ENCODE measurements around the gene SREBF2. TPM values are rescaled to one million over a fixed set of nuclear protein-coding genes. Genes with fewer than 3 reads are reported as not detected.

The SREBF2 gene
- total and polyA plus RNA-seq, 2 experiments from 2014 or later = 238 to 273 TPM

- H3K27ac ChIP-seq = peak overlapping the region; percentile 86
- no peak for DNase-seq (ENCODE audit: low read depth in 1 of 2, low spot score in 1 of 2)
Observed at GRCh38 chr22:41844513-41844912, 11.6 kb downstream of the SREBF2 start.

GRCh38 chr22:41845380-41846267 lies 12.7 kb downstream of the SREBF2 start:
- Histone ChIP-seq H3K4me3 (no peak overlapping the region), H3K36me3 (no peaks in the 10 kb centered on the region), H3K9me3 (ENCODE audit: low read depth) (no peaks in the 10 kb centered on the region), H3K27ac (peak overlapping the region; percentile 86), H3K27me3 (no peaks in the 10 kb centered on the region), H3K4me1 (ENCODE audit: low read depth) (peaks cover 43% of the 10 kb centered on the region)
- no peak for DNase-seq (ENCODE audit: low read depth in 1 of 2, low spot score in 1 of 2)
- no peak for TF ChIP-seq CTCF (IDR thresholded peaks at IDR 0.05; ENCODE audit: low read depth, low read length)

More at GRCh38 chr22:41844513-41844912, 11.6 kb downstream of the SREBF2 start:
- no peaks in the 10 kb centered on the region for H3K36me3 ChIP-seq
- no peaks in the 10 kb centered on the region for H3K27me3 ChIP-seq
- no peak overlapping the region for H3K4me3 ChIP-seq
- peaks cover 48% of the 10 kb centered on the region for H3K4me1 ChIP-seq (ENCODE audit: low read depth)
- no peak for TF ChIP-seq CTCF (IDR thresholded peaks at IDR 0.05; ENCODE audit: low read depth, low read length)
- no peaks in the 10 kb centered on the region for H3K9me3 ChIP-seq (ENCODE audit: low read depth)

GRCh38 chr22:41846268-41846987 lies 13.5 kb downstream of the SREBF2 start:
- no peak for DNase-seq (ENCODE audit: low read depth in 1 of 2, low spot score in 1 of 2)
- H3K9me3 ChIP-seq (ENCODE audit: low read depth) = no peaks in the 10 kb centered on the region
- peak overlapping the region; percentile 86 for H3K27ac ChIP-seq
- no peaks in the 10 kb centered on the region for H3K27me3 ChIP-seq
- no peak overlapping the region for H3K4me3 ChIP-seq
- no peaks in the 10 kb centered on the region for H3K36me3 ChIP-seq
- peaks cover 39% of the 10 kb centered on the region for H3K4me1 ChIP-seq (ENCODE audit: low read depth)
- no peak for TF ChIP-seq CTCF (IDR thresholded peaks at IDR 0.05; ENCODE audit: low read depth, low read length)

- no peaks in the 10 kb centered on the region for H3K9me3 ChIP-seq (ENCODE audit: low read depth)
- peaks cover 36% of the 10 kb centered on the region for H3K4me1 ChIP-seq (ENCODE audit: low read depth)
- no peaks in the 10 kb centered on the region for H3K27me3 ChIP-seq
- no peak for DNase-seq (ENCODE audit: low read depth in 1 of 2, low spot score in 1 of 2)
- no peak for TF ChIP-seq CTCF (IDR thresholded peaks at IDR 0.05; ENCODE audit: low read depth, low read length)
- no peak overlapping the region for H3K4me3 ChIP-seq
- H3K27ac ChIP-seq = peak overlapping the region; percentile 86
- H3K36me3 ChIP-seq = no peaks in the 10 kb centered on the region
Observed at GRCh38 chr22:41847300-41847699, 14.4 kb downstream of the SREBF2 start.

GRCh38 chr22:41848468-41848867 lies 15.6 kb downstream of the SREBF2 start:
- Histone ChIP-seq H3K4me1 (ENCODE audit: low read depth) (peaks cover 36% of the 10 kb centered on the region), H3K9me3 (ENCODE audit: low read depth) (no peaks in the 10 kb centered on the region), H3K36me3 (no peaks in the 10 kb centered on the region), H3K27me3 (no peaks in the 10 kb centered on the region), H3K27ac (no peak overlapping the region), H3K4me3 (no peak overlapping the region)
- no peak for TF ChIP-seq CTCF (IDR thresholded peaks at IDR 0.05; ENCODE audit: low read depth, low read length)
- no peak for DNase-seq (ENCODE audit: low read depth in 1 of 2, low spot score in 1 of 2)

All from cardiac muscle cell (in vitro differentiated cells and primary cell).